SK-N-SH treated with all-trans-retinoic acid at 6 μM for 48 hours (cell line): Measurements from ENCODE around the gene PEX26.
"Not testable (repeated sequence)": the region's sequence is repeated elsewhere in the genome, so short reads cannot be mapped to it uniquely, and the experiment has no call there.

ENCODE experiments used
- ATAC-seq: fragments of 200-7000 bp; cut with Tn5 transposase; 3 replicates; pipeline ENCODE4 v1.9.1; 2020; ENCODE audit warnings: mild to moderate bottlenecking, moderate library complexity
- ARNTL ChIP-seq: fragments of 450-650 bp; formaldehyde crosslinking; IDR thresholded peaks from 2 replicates; pipeline ENCODE4 v1.5.0; 2020; ENCODE audit warnings: low read depth, mild to moderate bottlenecking, moderate library complexity, borderline replicate concordance
- BACH2 ChIP-seq: fragments of 250-450 bp; sonication (Bioruptor Pico); IDR thresholded peaks from 2 replicates; pipeline ENCODE4 v1.9.0; 2021; ENCODE audit warnings: mild to moderate bottlenecking, borderline replicate concordance
- CREB5 ChIP-seq: fragments of 250-450 bp; sonication (Bioruptor Pico); IDR thresholded peaks from 2 replicates; pipeline ENCODE4 v1.5.1; 2020; ENCODE audit warnings: low read depth, mild to moderate bottlenecking, moderate library complexity
- CSDC2 ChIP-seq: fragments of 250-450 bp; sonication (Bioruptor Pico); IDR thresholded peaks from 2 replicates; pipeline ENCODE4 v1.5.0; 2020; ENCODE audit warnings: mild to moderate bottlenecking, moderate library complexity
- ESRRG ChIP-seq: fragments of 250-450 bp; sonication (Bioruptor Pico); IDR thresholded peaks from 2 replicates; pipeline ENCODE4 v1.6.1; 2021; ENCODE audit warnings: mild to moderate bottlenecking
- GLIS3 ChIP-seq: fragments of 250-450 bp; sonication (Bioruptor Pico); IDR thresholded peaks from 2 replicates; pipeline ENCODE4 v1.5.0; 2020; ENCODE audit warnings: mild to moderate bottlenecking, moderate library complexity
- ISL1 ChIP-seq: fragments of 250-450 bp; sonication (Bioruptor Pico); IDR thresholded peaks from 2 replicates; pipeline ENCODE4 v2.1.2; 2022; ENCODE audit warnings: mild to moderate bottlenecking, moderate library complexity
- OSR1 ChIP-seq: fragments of 250-450 bp; sonication (Bioruptor Pico); IDR thresholded peaks from 2 replicates; pipeline ENCODE4 v1.8.0; 2022; ENCODE audit warnings: moderate library complexity, mild to moderate bottlenecking, inconsistent platforms
- PATZ1 ChIP-seq: fragments of 250-450 bp; sonication (Bioruptor Pico); IDR thresholded peaks from 2 replicates; pipeline ENCODE4 v1.8.0; 2020; ENCODE audit warnings: mild to moderate bottlenecking, moderate library complexity, borderline replicate concordance
- POU6F1 ChIP-seq: fragments of 250-450 bp; sonication (Bioruptor Pico); IDR thresholded peaks from 2 replicates; pipeline ENCODE4 v1.8.0; 2021; ENCODE audit warnings: low read depth, mild to moderate bottlenecking, moderate library complexity, borderline replicate concordance
- PPARA ChIP-seq: fragments of 250-450 bp; sonication (Bioruptor Pico); IDR thresholded peaks from 2 replicates; pipeline ENCODE4 v1.5.0; 2020; ENCODE audit warnings: mild to moderate bottlenecking, borderline replicate concordance
- SNAI2 ChIP-seq: fragments of 250-450 bp; sonication (Bioruptor Pico); IDR thresholded peaks from 2 replicates; pipeline ENCODE4 v1.5.0; 2020; ENCODE audit warnings: mild to moderate bottlenecking, moderate library complexity
- TCF4 ChIP-seq: fragments of 250-450 bp; sonication (Bioruptor Pico); IDR thresholded peaks from 2 replicates; pipeline ENCODE4 v1.8.0; 2021; ENCODE audit warnings: mild to moderate bottlenecking, moderate library complexity, borderline replicate concordance
- TOX ChIP-seq: fragments of 250-450 bp; sonication (Bioruptor Pico); IDR thresholded peaks from 2 replicates; pipeline ENCODE4 v1.8.0; 2021; ENCODE audit warnings: mild to moderate bottlenecking, moderate library complexity, borderline replicate concordance
- TSHZ2 ChIP-seq: fragments of 250-450 bp; sonication (Bioruptor Pico); IDR thresholded peaks from 2 replicates; pipeline ENCODE4 v1.5.0; 2020; ENCODE audit warnings: mild to moderate bottlenecking, moderate library complexity
- ZC3H10 ChIP-seq: fragments of 250-450 bp; sonication (Bioruptor Pico); IDR thresholded peaks from 2 replicates; pipeline ENCODE4 v1.5.1; 2021; ENCODE audit warnings: mild to moderate bottlenecking, moderate library complexity
- ZFP3 ChIP-seq: fragments of 250-450 bp; sonication (Bioruptor Pico); IDR thresholded peaks from 2 replicates; pipeline ENCODE4 v1.5.0; 2020; ENCODE audit warnings: mild to moderate bottlenecking, moderate library complexity
- ZFP30 ChIP-seq: fragments of 450-650 bp; formaldehyde crosslinking; IDR thresholded peaks from 2 replicates; pipeline ENCODE4 v1.5.0; 2022; ENCODE audit warnings: mild to moderate bottlenecking, moderate library complexity
- ZNF565 ChIP-seq: fragments of 450-650 bp; formaldehyde crosslinking; conservative IDR thresholded peaks from 2 replicates; pipeline ENCODE4 v1.5.0; 2020; ENCODE audit warnings: low read depth, mild to moderate bottlenecking, moderate library complexity
- ZNF70 ChIP-seq: fragments of 450-650 bp; formaldehyde crosslinking; IDR thresholded peaks from 2 replicates; pipeline ENCODE4 v1.5.0; 2020; ENCODE audit warnings: mild to moderate bottlenecking, moderate library complexity
- ZNF8 ChIP-seq: fragments of 450-650 bp; formaldehyde crosslinking; IDR thresholded peaks from 2 replicates; pipeline ENCODE4 v1.5.0; 2020; ENCODE audit warnings: mild to moderate bottlenecking, moderate library complexity

PEX26 gene

GRCh38 chr22:18121954-18122554, 44.3 kb downstream of the PEX26 start:
- no peak; the same call in 2 of the 3 replicates for ATAC-seq

GRCh38 chr22:18123476-18124025, 45.8 kb downstream of the PEX26 start:
- ATAC-seq, result not testable (repeated sequence)

More at GRCh38 chr22:18121954-18122554, 44.3 kb downstream of the PEX26 start:
- TF ChIP-seq ZC3H10 (CRISPR knock-in tag), result no peak
- TF ChIP-seq TSHZ2 (CRISPR knock-in tag), result no peak
- TF ChIP-seq ISL1 (CRISPR knock-in tag), result no peak
- no peak for TF ChIP-seq CREB5 (CRISPR knock-in tag)
- no peak for TF ChIP-seq TOX (CRISPR knock-in tag)
- no peak for TF ChIP-seq ZNF70
- TF ChIP-seq BACH2 (CRISPR knock-in tag), result no peak
- TF ChIP-seq CSDC2 (CRISPR knock-in tag), result no peak
- no peak for TF ChIP-seq ZFP3 (CRISPR knock-in tag)
- TF ChIP-seq SNAI2 (CRISPR knock-in tag), result no peak
- no peak for TF ChIP-seq ESRRG (CRISPR knock-in tag)
- TF ChIP-seq TCF4 (CRISPR knock-in tag), result no peak
- no peak for TF ChIP-seq PPARA (CRISPR knock-in tag)
- TF ChIP-seq, all 23 proteins: peak for 0

- ATAC-seq, result no peak
- TF ChIP-seq SNAI2 (CRISPR knock-in tag), result no peak
- no peak for TF ChIP-seq POU6F1 (CRISPR knock-in tag)
- TF ChIP-seq TCF4 (CRISPR knock-in tag), result no peak
- TF ChIP-seq PATZ1, result no peak
- TF ChIP-seq ZNF565, result no peak
- TF ChIP-seq BACH2 (CRISPR knock-in tag), result no peak
- no peak for TF ChIP-seq GLIS3 (CRISPR knock-in tag)
- TF ChIP-seq ZFP30, result no peak
- TF ChIP-seq ZNF70, result no peak
- TF ChIP-seq ISL1 (CRISPR knock-in tag), result no peak
- no peak for TF ChIP-seq ZC3H10 (CRISPR knock-in tag)
- no peak for TF ChIP-seq PPARA (CRISPR knock-in tag)
- TF ChIP-seq ARNTL (CRISPR knock-in tag), result no peak
- TF ChIP-seq ZNF8 (CRISPR knock-in tag), result no peak
These were observed 48.8 kb downstream of the PEX26 start for GRCh38 chr22:18126606-18127005.

- TF ChIP-seq OSR1, result no peak
- TF ChIP-seq GLIS3 (CRISPR knock-in tag), result no peak
- TF ChIP-seq TSHZ2 (CRISPR knock-in tag), result no peak
- TF ChIP-seq POU6F1 (CRISPR knock-in tag), result no peak
- TF ChIP-seq ZNF70, result no peak
- TF ChIP-seq ZC3H10 (CRISPR knock-in tag), result no peak
- no peak for ATAC-seq
These were observed 52.2 kb downstream of the PEX26 start for GRCh38 chr22:18130018-18130417.
